Measurements from ENCODE around the gene STK32C. TPM values are rescaled to one million over a fixed set of nuclear protein-coding genes. Genes with fewer than 3 reads are reported as not detected.

STK32C gene
- total and polyA plus RNA-seq, 10 of the 15 experiments (the other 5 are each of a cell fraction or from before 2014, with no cell fraction given): 1.5 to 18.1 (median 6.4) TPM

- TF ChIP-seq E4F1 (IDR thresholded peaks at IDR 0.05; ENCODE audit: borderline replicate concordance, partially characterized antibody) (no peak), KDM1A (IDR thresholded peaks at IDR 0.05; ENCODE audit: borderline replicate concordance) (no peak)
Observed at GRCh38 chr10:132197271-132198067, 110.3 kb downstream of the STK32C start (continued).

- Histone ChIP-seq H3K79me2 (ENCODE audit: control insufficient read depth, insufficient read depth, low read length) (no peaks in the 10 kb centered on the region), H3K9me3 (replicated peaks; ENCODE audit: control insufficient read depth, insufficient read depth, low read length) (no peaks in the 10 kb centered on the region), H3K36me3 (ENCODE audit: control insufficient read depth in 2 of 2, insufficient read depth in 2 of 2, low read length in 1 of 2) (no peaks in the 10 kb centered on the region), H4K20me1 (ENCODE audit: control insufficient read depth, insufficient read depth) (no peaks in the 10 kb centered on the region), H3K27ac (ENCODE audit: control insufficient read depth, insufficient read depth) (no peak overlapping the region), H3K4me3 (no peak overlapping the region), H2AFZ (ENCODE audit: control insufficient read depth, low read depth, low read length) (no peak overlapping the region), H3K4me1 (ENCODE audit: control insufficient read depth, insufficient read depth, low read length) (no peaks in the 10 kb centered on the region), H3K4me2 (ENCODE audit: control insufficient read depth, insufficient read depth) (no peak overlapping the region), H3K9ac (ENCODE audit: control insufficient read depth, insufficient read depth, low read length) (no peak overlapping the region), H3K27me3 (replicated peaks in 1 of 2; ENCODE audit: control insufficient read depth in 2 of 2, insufficient read depth in 2 of 2, low read length in 1 of 2) (no peaks in the 10 kb centered on the region)
- CTCF ChIA-PET: interaction anchor here (0.9 kb wide), 1 partner anchor 19 kb away, joined by 3 read pairs; no protein-coding TSS in a partner anchor
- intact Hi-C loops (cut with micrococcal nuclease; ENCODE audit: unreplicated experiment): no loop called here
- DNase-seq (ENCODE audit: low read depth, low spot score): no peak
- SMC1A ChIA-PET (ENCODE audit: uncharacterized antibody, unreplicated experiment): no interaction called here
- no peak for FAIRE-seq
- BruUV-seq (replicated peaks): no TSS peak
- RAD21 ChIA-PET (ENCODE audit: unreplicated experiment): no interaction called here
- no peak for TF ChIP-seq NRF1 (conservative IDR thresholded peaks at IDR 0.05; ENCODE audit: low read depth, low read length)
- no peak for TF ChIP-seq JUND (IDR thresholded peaks at IDR 0.05; ENCODE audit: low read depth, low read length)
- no peak for TF ChIP-seq SUZ12 (IDR thresholded peaks at IDR 0.05; ENCODE audit: unreplicated experiment)
- no peak for TF ChIP-seq NKRF (conservative IDR thresholded peaks at IDR 0.05)
- no peak for TF ChIP-seq SMAD5 (IDR thresholded peaks at IDR 0.05; ENCODE audit: low read depth)
- no peak for TF ChIP-seq TARDBP (IDR thresholded peaks at IDR 0.05; ENCODE audit: borderline replicate concordance)
- no peak for TF ChIP-seq KAT2A (conservative IDR thresholded peaks at IDR 0.05; ENCODE audit: control insufficient read depth, low read depth, low read length)
- TF ChIP-seq RCOR1 (conservative IDR thresholded peaks at IDR 0.05; ENCODE audit: low read depth, low read length): no peak
- TF ChIP-seq MLLT1 (IDR thresholded peaks at IDR 0.05): no peak
- TF ChIP-seq FOXM1 (IDR thresholded peaks at IDR 0.05; ENCODE audit: low read depth, low read length): no peak
- POLR2A ChIA-PET: no interaction called here
- no peak for ATAC-seq
- 50% methylated on average over 24 of the region's 30 CpGs for WGBS (ENCODE audit: insufficient coverage, insufficient replicate concordance, low lambda C conversion rate, missing lambda C conversion rate)
- in situ Hi-C loops (cut with MboI): no loop called here
Observed at GRCh38 chr10:132196178-132197113, 111.3 kb downstream of the STK32C start.

All from GM12878 (cell line).